C1 segment of cervical spinal cord (tissue), 14 donors: ENCODE measurements around the gene PEMT.

ENCODE experiments used
- DNase-seq, 14 donors: peaks; one replicate each; lab custom pipeline; 2025; lab: John Stamatoyannopoulos, UW

PEMT gene

DNA sequence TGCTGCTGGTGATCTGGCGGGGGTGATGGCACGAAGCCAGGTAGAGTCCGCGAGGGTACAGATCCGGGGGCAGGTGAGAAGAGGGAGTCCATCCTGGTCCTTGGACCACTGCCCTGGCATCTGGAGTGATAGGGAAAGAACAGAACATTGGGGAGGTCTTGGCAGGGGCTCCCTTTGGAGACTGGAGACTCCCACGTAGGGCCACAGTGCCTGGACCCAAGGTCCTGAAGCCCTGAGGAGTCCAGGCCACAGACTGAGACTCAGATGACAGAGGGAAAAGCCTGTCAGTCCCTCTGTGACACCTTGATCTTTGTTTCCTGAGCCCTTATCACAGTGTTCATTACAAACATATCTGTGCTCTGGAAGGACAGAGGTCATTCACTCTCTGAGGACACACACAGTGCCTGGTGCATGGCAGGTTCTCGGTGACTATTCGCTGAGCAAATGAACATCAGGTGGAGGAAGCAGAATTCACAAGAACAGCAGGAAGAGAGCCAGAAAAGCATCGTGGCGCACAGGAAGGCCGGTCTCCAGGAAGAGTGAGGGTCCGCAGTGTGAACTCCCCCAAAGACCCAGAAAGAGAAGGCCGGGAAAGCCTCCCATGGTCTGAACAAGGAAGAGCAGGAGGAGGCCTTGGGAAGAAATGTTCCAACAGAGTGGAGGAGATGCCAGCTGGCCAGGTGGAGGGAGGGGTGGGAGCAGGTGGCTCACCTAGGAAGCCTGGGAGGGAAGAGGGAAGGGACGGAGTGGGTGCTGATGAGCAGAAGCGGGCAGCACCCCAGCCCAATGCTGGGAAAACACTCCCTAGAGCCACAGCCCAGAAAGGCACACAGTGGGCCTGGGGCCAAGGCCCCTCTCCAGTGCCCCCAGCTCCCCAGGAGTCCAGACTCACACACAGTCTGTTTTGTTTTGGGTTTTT, 20.5 kb downstream of the PEMT start:
- DNase-seq = peak in 1 of 14 donors; percentile 26

- peak in 4 of 14 donors; percentile 7 to 65 (median 16) for DNase-seq
These were observed 21.2 kb downstream of the PEMT start for GRCh38 chr17:17570140-17570797.

DNA sequence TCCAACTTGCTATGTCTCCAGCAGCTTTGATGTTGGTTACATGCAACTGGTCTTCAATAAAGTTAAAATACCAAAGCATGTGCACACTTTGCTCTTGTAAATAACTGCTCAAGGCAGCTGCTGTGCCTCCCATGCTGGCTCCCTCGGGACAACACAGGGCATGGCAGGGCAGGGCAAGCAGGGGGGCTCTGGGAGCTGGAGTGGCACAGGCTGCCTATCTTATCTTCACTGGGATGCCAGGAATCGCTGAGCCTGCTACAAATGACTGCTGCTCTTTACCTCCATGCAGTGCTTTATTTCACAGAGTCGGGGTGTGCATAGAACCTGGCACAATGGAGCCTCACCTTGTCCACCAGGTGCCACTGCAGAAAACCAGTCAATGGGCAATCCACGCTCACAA, 21.8 kb downstream of the PEMT start:
- no peak for DNase-seq

DNA sequence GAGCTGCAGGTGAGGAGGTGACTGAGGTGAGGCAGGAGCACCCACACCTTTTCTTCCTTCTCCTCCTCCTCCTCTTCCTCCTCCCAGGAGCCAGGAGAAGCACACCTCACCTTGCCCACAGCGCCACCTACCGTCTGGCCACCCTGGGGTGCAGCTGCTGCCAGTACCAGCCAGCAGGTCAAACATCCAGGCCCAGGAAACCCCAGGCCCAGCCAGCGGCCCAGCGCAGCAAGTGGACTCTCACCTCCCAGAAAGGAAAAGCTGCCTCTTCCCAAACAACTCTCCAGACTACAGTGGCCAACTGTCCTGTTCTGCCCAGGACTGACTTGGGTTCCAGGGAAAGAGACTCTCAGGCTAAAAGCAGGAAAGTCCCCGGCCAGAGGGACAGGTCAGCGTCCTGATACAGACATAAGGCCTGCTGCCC, 22.7 kb downstream of the PEMT start:
- peak in 5 of 14 donors; percentile 10 to 43 (median 35) for DNase-seq

GRCh38 chr17:17567631-17568030, 23.9 kb downstream of the PEMT start:
- DNase-seq = peak in 10 of 14 donors; percentile 28 to 94 (median 67)

DNA sequence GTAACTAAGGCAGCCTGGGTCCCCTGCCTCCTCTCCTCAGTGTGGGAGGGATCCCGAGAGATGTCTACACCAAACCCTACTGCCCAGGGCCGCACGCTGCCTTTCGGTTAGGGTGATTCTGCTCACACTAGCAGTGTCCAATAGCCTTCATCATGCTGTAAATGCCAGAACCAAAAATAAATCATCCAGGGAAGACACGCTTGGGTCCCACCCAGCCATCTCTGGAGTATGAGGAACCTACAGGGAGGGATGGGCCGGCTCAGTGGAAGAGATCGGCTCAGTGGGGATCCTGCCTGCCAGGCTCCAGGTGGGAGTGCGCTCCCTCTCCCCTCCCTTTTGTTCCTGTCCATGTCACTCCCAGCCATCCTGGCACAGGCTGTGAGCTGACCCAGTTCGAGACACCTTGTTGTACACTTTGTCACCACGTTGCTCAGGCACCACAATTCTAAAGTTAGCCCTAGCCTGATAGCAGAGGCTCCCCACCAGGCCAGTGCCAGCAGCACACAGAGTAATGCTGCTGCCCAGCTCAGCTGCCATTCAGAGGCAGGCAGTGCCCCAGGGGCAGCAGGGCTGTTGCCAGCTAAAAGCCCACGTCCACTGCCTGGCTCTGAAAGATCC, 24.5 kb downstream of the PEMT start:
- peak in 1 of 14 donors; percentile 77 for DNase-seq

DNA sequence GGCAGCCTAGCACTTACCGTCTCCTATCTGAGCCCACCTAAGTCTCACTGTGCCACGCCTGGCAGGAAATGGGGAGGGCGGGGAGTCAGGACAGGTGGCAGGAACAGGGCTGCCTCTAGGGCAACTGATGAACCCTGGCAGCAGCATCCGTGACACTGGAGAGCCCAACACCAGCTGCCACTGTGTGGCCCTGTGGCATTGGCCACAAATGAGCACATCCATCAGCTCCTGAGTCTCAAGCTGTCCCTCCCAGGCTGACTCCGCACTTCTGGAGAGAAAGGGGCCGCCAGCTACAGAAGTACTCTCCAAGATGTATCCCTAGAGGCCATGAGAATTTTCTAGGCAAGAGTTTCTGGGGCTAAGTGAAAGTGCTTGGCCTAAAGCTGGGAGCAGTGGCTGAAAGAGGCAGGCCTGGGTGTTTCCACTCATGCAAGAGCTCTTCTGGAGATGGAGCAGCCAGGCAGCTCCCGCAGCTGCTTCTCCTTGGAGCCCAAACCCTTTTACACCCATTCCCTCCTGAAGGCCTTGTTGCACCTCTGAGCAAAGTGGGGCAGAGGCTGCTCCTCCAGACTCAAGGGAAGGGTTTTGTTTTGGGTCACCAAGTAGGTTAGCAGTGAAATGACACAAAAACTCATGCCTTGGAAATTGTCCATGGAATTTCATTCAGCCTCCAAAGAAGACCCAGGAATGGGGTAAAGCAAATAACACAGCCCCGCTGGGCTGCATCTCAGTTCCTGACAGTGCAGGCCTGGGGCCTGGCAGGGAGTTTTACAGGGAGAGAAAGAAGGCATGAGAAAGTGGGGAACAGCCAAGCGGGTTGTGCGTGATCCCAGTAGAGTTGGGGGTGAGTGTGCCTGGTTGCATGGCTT, 25.8 kb downstream of the PEMT start:
- peak in 1 of 14 donors; percentile 14 for DNase-seq

DNA sequence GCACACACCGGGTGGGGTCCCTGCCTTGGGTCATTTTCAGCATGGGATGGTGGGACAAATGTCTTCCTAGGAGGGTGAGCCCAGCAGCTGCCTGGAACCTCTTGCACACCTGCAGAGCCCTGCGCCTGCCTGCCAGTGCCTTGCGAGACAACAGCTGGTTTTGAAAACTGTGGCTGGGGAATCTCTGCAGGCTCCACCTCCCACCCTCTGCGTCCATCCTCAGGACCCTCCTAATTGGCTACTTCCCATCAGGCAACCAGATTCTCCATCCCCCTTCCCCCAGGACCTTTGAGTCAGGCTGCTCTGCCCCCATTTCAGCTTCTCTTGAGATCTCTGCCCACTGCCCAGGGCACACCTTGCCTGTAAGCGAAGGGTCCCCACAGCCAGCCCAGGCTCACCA, 26.6 kb downstream of the PEMT start:
- DNase-seq = no peak

- no peak for DNase-seq
These were observed 27.2 kb downstream of the PEMT start for GRCh38 chr17:17564323-17564722.

DNA sequence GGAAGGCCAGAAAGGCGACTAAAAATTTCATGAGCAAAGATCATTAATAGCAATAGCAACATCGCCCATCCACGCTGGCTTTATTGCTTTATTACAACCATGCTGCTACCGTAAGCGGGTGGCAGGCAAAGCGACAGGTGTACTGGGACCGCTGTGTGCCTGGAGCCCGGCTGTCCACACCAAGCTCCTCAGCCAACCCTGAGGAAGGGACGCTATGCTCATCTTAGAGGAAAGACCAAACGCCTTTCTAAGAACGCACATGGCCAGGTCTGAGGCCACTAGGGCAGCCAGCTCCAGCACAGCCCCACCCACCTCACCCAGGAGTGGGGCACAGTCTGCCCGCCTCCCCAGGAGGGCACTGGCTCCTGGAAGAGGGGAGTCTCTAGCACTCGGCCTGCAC, 28.0 kb downstream of the PEMT start:
- no peak for DNase-seq

DNA sequence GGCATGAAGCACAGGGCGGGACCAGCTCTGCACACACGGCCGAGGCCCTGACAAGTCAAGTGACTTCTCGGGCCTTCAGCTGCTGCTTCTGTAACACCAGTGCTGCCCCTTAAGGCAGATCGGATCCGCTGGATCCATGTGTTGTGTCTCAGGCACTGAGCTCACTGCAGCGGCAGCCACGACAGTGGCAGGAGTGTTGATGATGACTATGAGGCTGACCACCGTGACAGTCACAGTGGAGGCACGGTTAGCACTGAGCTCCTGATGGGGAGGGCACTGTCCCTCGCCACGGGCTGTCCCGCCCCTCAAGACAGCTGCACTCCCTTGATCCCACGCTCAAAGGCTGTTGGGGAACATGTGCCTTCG, 29.4 kb downstream of the PEMT start:
- peak in 1 of 14 donors; percentile 40 for DNase-seq

GRCh38 chr17:17561408-17562145, 29.9 kb downstream of the PEMT start:
- no peak for DNase-seq

DNA sequence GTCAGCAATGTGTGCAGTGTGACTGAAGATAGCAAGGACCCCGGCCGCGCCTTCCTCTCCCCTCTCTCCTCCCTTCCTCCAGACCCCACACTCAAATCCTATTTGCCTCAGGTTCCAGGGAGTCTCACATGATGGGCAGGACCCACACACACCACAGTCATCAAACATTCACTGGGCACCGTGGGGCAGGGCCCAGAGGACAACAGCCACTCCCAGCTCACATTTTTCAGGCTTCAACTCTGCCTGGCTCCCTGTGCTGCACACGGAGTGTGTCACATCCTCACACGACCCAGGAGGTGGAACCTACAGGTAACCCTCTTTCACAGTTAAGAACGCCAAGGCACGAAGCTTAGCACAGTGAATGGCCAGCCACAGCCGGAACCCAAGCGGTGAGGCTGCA, 30.5 kb downstream of the PEMT start:
- DNase-seq = no peak

GRCh38 chr17:17560167-17560566, 31.3 kb downstream of the PEMT start:
- no peak for DNase-seq

DNA sequence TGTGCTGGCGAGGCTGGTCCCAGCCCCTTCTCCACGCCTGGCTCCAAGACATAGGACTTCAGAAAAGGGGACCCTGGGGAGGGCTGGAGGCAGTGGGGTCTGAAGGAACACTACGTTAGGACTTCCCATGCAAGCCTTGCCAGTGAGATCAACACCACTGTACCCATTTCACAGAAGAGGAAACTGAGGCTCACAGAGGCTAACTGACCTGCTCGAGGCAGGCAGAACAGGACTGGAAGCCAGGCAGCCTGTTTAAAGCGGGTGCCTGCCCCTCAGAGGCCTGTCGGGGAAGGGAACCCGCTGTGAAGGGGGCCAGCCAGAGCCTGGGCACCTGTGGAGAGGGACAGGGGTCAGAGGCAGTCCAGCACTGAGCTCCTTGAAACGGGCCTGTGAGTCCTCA, 32.3 kb downstream of the PEMT start:
- DNase-seq = no peak

GRCh38 chr17:17558431-17558830, 33.1 kb downstream of the PEMT start:
- DNase-seq = no peak

DNA sequence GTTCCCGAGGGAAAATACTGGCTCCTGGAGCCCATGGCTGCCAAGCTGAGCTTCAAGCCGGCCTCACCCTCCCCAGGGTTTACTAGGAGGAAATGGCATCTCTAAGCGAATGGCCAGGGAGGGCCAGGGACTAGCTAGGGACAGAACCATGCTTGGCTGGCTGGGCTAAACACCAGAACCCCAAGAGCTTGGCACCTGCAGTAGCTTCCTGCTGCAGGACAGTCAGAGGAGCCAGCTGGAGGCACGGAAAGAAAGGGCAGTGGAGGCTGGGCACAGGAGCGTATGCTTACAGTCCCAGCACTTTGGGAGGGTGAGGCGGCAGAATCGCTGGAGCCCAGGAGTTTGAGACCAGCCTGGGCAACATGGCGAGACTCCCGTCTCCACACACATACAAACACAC, 33.7 kb downstream of the PEMT start:
- DNase-seq = peak in 9 of 14 donors; percentile 12 to 91 (median 61)

GRCh38 chr17:17556671-17557070, 34.8 kb downstream of the PEMT start:
- no peak for DNase-seq

DNA sequence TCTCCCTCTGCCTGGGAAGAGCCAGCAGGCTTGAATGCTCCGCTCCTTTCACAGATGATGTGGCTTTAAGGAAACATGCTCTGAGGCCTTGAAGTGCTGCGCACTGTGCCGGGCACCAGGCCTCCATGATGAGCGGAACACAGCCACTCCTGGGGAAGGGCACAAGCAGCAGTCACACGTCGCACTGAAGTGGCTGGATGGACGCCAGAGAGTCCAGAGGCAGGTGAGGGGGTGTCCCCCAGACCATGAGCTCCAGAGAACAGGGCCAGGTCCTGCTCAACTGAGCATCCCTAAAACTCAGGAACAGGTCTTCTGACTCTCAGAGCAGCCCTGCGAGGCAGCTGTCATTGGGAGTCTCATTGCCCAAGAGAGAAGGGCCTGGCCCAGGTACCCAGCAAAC, 35.6 kb downstream of the PEMT start:
- no peak for DNase-seq

DNA sequence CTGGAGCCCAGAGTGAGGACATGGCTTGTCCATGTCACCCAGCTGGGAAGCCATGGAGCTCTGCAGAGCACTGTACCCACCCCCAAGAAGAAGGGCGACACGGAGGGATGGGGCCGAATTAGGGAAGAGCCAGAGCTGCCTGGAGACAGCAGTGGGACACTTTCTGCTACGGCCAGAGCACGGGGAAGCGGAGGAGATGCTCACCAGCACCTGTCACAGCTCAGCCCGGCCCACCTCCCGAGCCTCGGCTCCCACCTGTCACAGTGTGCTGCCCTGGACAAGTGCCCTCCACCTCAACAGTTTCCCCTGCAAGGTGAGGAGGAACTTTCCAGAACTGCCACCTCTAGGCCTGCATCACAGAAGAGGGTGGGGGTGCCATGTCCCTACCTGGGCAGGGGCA, 36.4 kb downstream of the PEMT start:
- no peak for DNase-seq

DNA sequence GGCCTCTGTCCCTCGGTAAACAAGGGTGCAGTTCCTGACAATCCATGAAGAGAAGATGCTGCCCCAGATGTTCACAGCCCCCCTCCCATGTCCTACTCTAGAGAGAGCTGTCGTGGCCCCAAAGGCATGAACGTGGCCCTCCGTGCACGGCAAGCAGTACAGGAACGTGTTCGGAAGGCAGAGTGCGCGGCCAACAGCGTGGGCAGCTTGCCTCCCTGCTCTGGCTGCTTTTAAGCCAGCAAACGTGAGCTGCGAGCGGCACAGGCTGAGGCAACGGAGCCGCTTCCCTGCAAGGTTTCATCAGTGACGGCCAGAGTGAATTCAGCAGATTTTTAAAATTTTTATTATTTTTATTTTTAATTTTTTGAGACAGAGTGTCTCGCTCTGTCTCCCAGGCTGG, 37.2 kb downstream of the PEMT start:
- DNase-seq = no peak
